Activated T-cell treated with anti-CD3 and anti-CD28 coated beads, Interleukin-2, amount 50 U/mL, for 48 hours (primary cell): Measurements from ENCODE around the gene OSM.

ENCODE experiments used
- DNase-seq, 2 experiments: peaks; one replicate each; pipeline ENCODE4 v3.0.0-alpha.2; 2020

The OSM gene

GRCh38 chr22:30284172-30284571 is 17.5 kb upstream of the OSM start:
- no peak for DNase-seq

GRCh38 chr22:30283342-30283741 is 16.7 kb upstream of the OSM start:
- no peak for DNase-seq

GRCh38 chr22:30282616-30283046 is 16.0 kb upstream of the OSM start:
- no peak for DNase-seq

GRCh38 chr22:30280505-30280904 is 13.9 kb upstream of the OSM start:
- DNase-seq = no peak

- DNase-seq = no peak
Observed at GRCh38 chr22:30279932-30280331, 13.3 kb upstream of the OSM start.

- DNase-seq = no peak
Observed at GRCh38 chr22:30279046-30279788, 12.6 kb upstream of the OSM start.

GRCh38 chr22:30277547-30278344 is 11.1 kb upstream of the OSM start:
- DNase-seq = no peak

GRCh38 chr22:30276039-30276438 is 9.4 kb upstream of the OSM start:
- no peak for DNase-seq

GRCh38 chr22:30275625-30276024 is 9.0 kb upstream of the OSM start:
- DNase-seq = no peak

GRCh38 chr22:30274437-30274812 is 7.8 kb upstream of the OSM start:
- no peak for DNase-seq

GRCh38 chr22:30273711-30274436 is 7.2 kb upstream of the OSM start:
- DNase-seq = no peak

- DNase-seq = no peak
Observed at GRCh38 chr22:30272781-30273601, 6.3 kb upstream of the OSM start.

- DNase-seq = no peak
Observed at GRCh38 chr22:30270832-30271231, 4.2 kb upstream of the OSM start.

- DNase-seq = no peak
Observed at GRCh38 chr22:30268331-30268730, 1.7 kb upstream of the OSM start.

GRCh38 chr22:30267382-30268302 is 991 bp upstream of the OSM start:
- DNase-seq = peak in 1 of 2 experiments; percentile 62

- DNase-seq = peak; percentile 89 to 91
Observed at GRCh38 chr22:30265823-30266444, 717 bp downstream of the OSM start.

- no peak for DNase-seq
Observed at GRCh38 chr22:30265131-30265720, 1.4 kb downstream of the OSM start.

GRCh38 chr22:30263883-30264282 is 2.8 kb downstream of the OSM start:
- no peak for DNase-seq

- peak; percentile 89 to 90 for DNase-seq
Observed at GRCh38 chr22:30262917-30263741, 3.5 kb downstream of the OSM start.

GRCh38 chr22:30262112-30262511 is 4.5 kb downstream of the OSM start:
- DNase-seq = no peak
